ENCODE data around the gene ITGBL1.

The ITGBL1 gene

DNA sequence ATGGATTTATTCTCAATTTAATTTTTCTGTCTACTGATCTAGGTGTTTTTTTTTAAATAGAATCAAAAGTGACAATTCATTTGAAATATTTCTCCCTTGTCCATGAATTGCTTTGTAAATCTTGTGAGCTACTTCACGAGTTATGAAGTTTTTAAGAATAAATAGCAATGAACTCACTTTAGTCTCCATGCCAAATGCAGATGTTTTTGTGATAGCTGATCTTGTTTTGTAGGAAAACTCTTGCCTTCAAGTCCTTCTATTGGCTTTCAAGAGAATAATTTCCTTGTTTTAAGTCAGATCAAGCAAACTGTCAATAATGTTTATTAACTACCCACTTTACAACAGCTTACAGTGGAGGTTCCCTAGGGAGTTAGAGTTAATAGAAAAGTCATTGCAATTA lies 99.8 kb downstream of the ITGBL1 start:
- ChIA-PET CTCF (no interaction called here), POLR2A (no interaction called here)
- no peak for DNase-seq (ENCODE audit: extremely low spot score)
- TF ChIP-seq LEF1 (IDR thresholded peaks at IDR 0.05; ENCODE audit: borderline replicate concordance) (no peak), BHLHE40 (IDR thresholded peaks at IDR 0.05; ENCODE audit: borderline replicate concordance) (no peak), FOXK2 (IDR thresholded peaks at IDR 0.05) (no peak), ZNF384 (IDR thresholded peaks at IDR 0.05) (no peak), TARDBP (IDR thresholded peaks at IDR 0.05) (no peak), NFRKB (IDR thresholded peaks at IDR 0.05) (no peak), SUZ12 (IDR thresholded peaks at IDR 0.05) (no peak), SP1 (IDR thresholded peaks at IDR 0.05) (no peak), ELF4 (IDR thresholded peaks at IDR 0.05) (no peak), HDGF (IDR thresholded peaks at IDR 0.05; ENCODE audit: borderline replicate concordance) (no peak), CTBP1 (IDR thresholded peaks at IDR 0.05; ENCODE audit: borderline replicate concordance) (no peak)

DNA sequence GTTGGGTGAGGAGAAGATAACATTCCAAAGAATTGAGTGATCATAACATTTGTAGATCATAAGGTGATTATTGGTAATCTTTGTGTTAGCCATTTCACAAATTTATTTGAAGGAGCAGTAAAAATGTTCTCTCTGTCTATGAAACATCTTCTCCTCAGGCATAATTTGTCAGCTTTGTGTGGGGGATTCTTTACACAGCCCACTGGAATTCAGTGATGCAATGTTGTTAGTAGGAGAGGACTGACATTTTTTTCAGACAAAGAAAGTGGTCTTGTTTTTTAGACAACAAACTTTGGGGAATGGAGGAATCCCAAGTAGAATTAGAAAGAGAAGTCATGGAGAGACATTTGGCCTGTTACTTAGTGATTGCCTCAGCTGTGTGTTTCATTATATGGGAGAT lies 100.3 kb downstream of the ITGBL1 start:
- ChIA-PET CTCF (no interaction called here), POLR2A (no interaction called here)
- DNase-seq (ENCODE audit: extremely low spot score): no peak
- TF ChIP-seq LEF1 (IDR thresholded peaks at IDR 0.05; ENCODE audit: borderline replicate concordance) (no peak), ARNT (IDR thresholded peaks at IDR 0.05) (no peak), FOXA1 (IDR thresholded peaks at IDR 0.05) (no peak)

DNA sequence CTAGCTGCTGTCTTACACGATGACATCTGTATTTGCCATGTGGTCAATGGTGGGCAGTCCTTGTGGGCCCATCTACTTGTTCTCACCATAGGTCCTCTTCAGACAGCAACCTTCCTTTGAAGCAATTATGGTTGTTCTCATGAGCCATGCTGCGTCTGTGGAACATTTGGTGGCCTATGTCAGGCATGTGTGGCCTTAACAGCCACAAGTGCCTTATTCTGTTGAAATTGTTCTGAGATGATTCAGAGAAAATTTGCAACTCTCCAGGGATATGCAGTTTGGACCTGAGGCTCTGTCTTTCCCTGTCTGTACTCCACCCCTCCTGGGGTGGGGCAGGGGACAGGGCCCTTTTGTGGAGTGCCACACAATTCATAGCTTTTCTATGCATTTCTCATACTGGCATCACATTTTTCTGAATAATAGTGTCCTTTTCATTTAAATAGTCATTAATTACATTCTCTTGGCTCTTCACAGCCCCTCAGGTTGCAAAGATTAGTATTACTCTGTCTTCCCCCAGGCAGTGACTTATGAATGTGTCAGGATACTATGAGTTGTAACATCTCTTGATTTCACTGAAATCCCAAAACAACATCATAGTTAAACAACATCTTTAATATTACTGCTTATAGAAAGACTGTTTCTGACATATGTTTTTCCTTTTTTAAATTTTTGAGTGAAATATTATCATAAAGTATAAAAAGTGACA lies 102.1 kb downstream of the ITGBL1 start:
- POLR2A ChIA-PET: no interaction called here
- CTCF ChIA-PET: no interaction called here
- TF ChIP-seq L3MBTL2 (conservative IDR thresholded peaks at IDR 0.05): no peak
- no peak for TF ChIP-seq SUZ12 (IDR thresholded peaks at IDR 0.05)
- TF ChIP-seq ARNT (IDR thresholded peaks at IDR 0.05): no peak
- TF ChIP-seq NFRKB (IDR thresholded peaks at IDR 0.05): no peak
- no peak for TF ChIP-seq FOXM1 (IDR thresholded peaks at IDR 0.05; ENCODE audit: borderline replicate concordance)
- no peak for TF ChIP-seq LEF1 (IDR thresholded peaks at IDR 0.05; ENCODE audit: borderline replicate concordance)
- DNase-seq (ENCODE audit: extremely low spot score): no peak

DNA sequence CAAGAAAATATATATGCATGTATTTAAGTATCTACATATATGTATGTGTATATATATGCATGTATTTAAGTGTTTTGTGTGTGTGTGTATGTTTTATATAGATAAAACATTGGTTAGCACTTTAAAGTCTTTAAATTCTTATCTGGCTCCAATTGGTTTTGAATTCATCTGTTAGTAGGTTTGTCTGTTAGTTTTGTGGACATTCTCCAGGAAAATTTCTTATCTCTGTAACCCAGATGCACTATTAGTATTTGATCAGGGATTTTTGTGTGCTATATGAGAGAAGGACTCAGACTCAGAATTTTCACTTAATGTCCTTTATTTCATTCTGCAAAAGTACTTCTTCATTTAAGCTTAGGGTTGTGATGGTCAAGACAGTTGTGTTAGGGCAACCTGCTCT lies 103.1 kb downstream of the ITGBL1 start:
- no peak for DNase-seq (ENCODE audit: extremely low spot score)
- ChIA-PET POLR2A (no interaction called here), CTCF (no interaction called here)

DNA sequence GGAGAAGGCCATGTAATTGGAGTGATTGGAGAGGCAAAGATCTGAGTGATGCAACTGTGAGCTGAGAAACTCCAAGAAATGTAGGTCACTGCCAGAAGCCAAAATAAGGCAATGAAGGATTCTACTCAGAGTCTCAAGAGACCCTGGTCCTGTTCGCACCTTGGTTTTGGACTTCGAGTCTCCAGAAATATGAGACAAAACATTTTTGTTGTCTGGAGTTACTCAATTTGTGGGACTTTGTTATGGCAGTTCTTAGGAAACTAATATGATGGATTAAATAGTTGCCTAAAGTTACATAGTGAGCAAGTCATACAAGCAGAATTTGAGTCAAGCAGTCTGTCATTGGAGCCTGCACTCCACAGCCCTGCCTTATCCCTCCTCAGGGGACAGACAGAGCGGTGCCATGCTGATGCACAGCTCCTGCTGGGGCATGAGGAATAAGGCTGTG lies 104.2 kb downstream of the ITGBL1 start:
- TF ChIP-seq FOXM1 (IDR thresholded peaks at IDR 0.05; ENCODE audit: borderline replicate concordance): no peak
- no peak for TF ChIP-seq L3MBTL2 (conservative IDR thresholded peaks at IDR 0.05)
- no peak for TF ChIP-seq FOXK2 (IDR thresholded peaks at IDR 0.05)
- no peak for TF ChIP-seq ELF4 (IDR thresholded peaks at IDR 0.05)
- TF ChIP-seq ARNT (IDR thresholded peaks at IDR 0.05): no peak
- TF ChIP-seq TARDBP (IDR thresholded peaks at IDR 0.05): no peak
- TF ChIP-seq NFRKB (IDR thresholded peaks at IDR 0.05): no peak
- TF ChIP-seq, protein P1, sequence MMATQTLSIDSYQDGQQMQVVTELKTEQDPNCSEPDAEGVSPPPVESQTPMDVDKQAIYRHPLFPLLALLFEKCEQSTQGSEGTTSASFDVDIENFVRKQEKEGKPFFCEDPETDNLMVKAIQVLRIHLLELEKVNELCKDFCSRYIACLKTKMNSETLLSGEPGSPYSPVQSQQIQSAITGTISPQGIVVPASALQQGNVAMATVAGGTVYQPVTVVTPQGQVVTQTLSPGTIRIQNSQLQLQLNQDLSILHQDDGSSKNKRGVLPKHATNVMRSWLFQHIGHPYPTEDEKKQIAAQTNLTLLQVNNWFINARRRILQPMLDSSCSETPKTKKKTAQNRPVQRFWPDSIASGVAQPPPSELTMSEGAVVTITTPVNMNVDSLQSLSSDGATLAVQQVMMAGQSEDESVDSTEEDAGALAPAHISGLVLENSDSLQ (IDR thresholded peaks at IDR 0.05): no peak
- no peak for TF ChIP-seq BHLHE40 (IDR thresholded peaks at IDR 0.05; ENCODE audit: borderline replicate concordance)
- TF ChIP-seq HDGF (IDR thresholded peaks at IDR 0.05; ENCODE audit: borderline replicate concordance): no peak
- no peak for TF ChIP-seq SUZ12 (IDR thresholded peaks at IDR 0.05)
- TF ChIP-seq ZNF384 (IDR thresholded peaks at IDR 0.05): no peak
- no peak for TF ChIP-seq FOXA1 (IDR thresholded peaks at IDR 0.05)
- TF ChIP-seq SP1 (IDR thresholded peaks at IDR 0.05): no peak
- no peak for TF ChIP-seq CTBP1 (IDR thresholded peaks at IDR 0.05; ENCODE audit: borderline replicate concordance)
- ChIA-PET POLR2A (no interaction called here), CTCF (no interaction called here)
- no peak for DNase-seq (ENCODE audit: extremely low spot score)

More for the DNA sequence above, 103.1 kb downstream of the ITGBL1 start:
- no peak for TF ChIP-seq SP1 (IDR thresholded peaks at IDR 0.05)
- no peak for TF ChIP-seq HDGF (IDR thresholded peaks at IDR 0.05; ENCODE audit: borderline replicate concordance)
- TF ChIP-seq ARNT (IDR thresholded peaks at IDR 0.05): no peak
- no peak for TF ChIP-seq FOXM1 (IDR thresholded peaks at IDR 0.05; ENCODE audit: borderline replicate concordance)
- no peak for TF ChIP-seq FOXK2 (IDR thresholded peaks at IDR 0.05)
- no peak for TF ChIP-seq LEF1 (IDR thresholded peaks at IDR 0.05; ENCODE audit: borderline replicate concordance)
- TF ChIP-seq BHLHE40 (IDR thresholded peaks at IDR 0.05; ENCODE audit: borderline replicate concordance): no peak
- no peak for TF ChIP-seq L3MBTL2 (conservative IDR thresholded peaks at IDR 0.05)
- TF ChIP-seq TARDBP (IDR thresholded peaks at IDR 0.05): no peak
- TF ChIP-seq NFRKB (IDR thresholded peaks at IDR 0.05): no peak
- no peak for TF ChIP-seq SUZ12 (IDR thresholded peaks at IDR 0.05)
- TF ChIP-seq, protein P1 (IDR thresholded peaks at IDR 0.05): no peak
- TF ChIP-seq CTBP1 (IDR thresholded peaks at IDR 0.05; ENCODE audit: borderline replicate concordance): no peak
- no peak for TF ChIP-seq ZNF384 (IDR thresholded peaks at IDR 0.05)
- no peak for TF ChIP-seq FOXA1 (IDR thresholded peaks at IDR 0.05)
- TF ChIP-seq ELF4 (IDR thresholded peaks at IDR 0.05): no peak

DNA sequence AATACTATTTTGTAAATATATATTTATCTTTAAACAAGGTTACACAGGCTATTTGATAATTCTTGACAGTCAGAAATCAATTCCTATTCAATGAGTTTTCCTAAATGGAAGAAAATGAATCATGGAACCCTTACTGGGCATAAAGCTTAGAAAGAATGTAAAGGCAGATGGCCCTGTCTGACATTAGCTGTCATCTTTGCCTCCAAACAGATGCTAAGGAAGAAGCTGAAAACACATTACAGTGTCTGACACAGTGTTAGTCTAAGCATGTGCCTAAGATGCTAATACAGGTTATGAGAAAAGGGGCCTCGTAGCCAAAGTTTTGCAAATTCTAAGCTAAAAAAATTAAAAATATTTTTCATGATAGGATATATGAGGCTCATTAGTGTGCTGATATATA lies 112.8 kb downstream of the ITGBL1 start:
- POLR2A ChIA-PET: no interaction called here
- no peak for DNase-seq (ENCODE audit: extremely low spot score)

DNA sequence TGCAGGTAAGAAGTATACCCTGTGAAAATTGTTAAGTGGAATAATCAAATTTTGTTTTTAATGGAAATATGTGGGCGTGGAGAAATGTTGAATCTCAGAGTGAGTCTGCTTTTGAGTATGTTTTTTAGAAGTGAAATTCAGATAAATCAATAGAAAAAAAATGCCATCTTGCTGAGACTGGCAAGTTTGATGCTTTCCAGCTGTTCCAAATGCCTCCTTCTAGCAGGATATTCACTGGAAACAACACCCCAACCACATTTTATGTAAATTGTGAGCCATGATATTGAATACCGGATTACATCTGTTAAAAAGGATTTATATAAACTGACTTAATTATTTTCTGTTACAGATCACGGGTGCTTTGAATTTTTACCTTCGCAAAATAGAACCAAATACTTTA lies 115.4 kb downstream of the ITGBL1 start:
- no peak for DNase-seq (ENCODE audit: extremely low spot score)
- CTCF ChIA-PET: no interaction called here
- no peak for TF ChIP-seq L3MBTL2 (conservative IDR thresholded peaks at IDR 0.05)
- TF ChIP-seq ARNT (IDR thresholded peaks at IDR 0.05): no peak
- no peak for TF ChIP-seq HDGF (IDR thresholded peaks at IDR 0.05; ENCODE audit: borderline replicate concordance)
- TF ChIP-seq, protein P1 (IDR thresholded peaks at IDR 0.05): no peak
- no peak for TF ChIP-seq ZNF384 (IDR thresholded peaks at IDR 0.05)
- TF ChIP-seq LEF1 (IDR thresholded peaks at IDR 0.05; ENCODE audit: borderline replicate concordance): no peak
- no peak for TF ChIP-seq TARDBP (IDR thresholded peaks at IDR 0.05)
- no peak for TF ChIP-seq FOXM1 (IDR thresholded peaks at IDR 0.05; ENCODE audit: borderline replicate concordance)
- TF ChIP-seq BHLHE40 (IDR thresholded peaks at IDR 0.05; ENCODE audit: borderline replicate concordance): no peak
- TF ChIP-seq SP1 (IDR thresholded peaks at IDR 0.05): no peak
- TF ChIP-seq CTBP1 (IDR thresholded peaks at IDR 0.05; ENCODE audit: borderline replicate concordance): no peak
- no peak for TF ChIP-seq NFRKB (IDR thresholded peaks at IDR 0.05)
- no peak for TF ChIP-seq ELF4 (IDR thresholded peaks at IDR 0.05)
- no peak for TF ChIP-seq FOXA1 (IDR thresholded peaks at IDR 0.05)
- no peak for TF ChIP-seq SUZ12 (IDR thresholded peaks at IDR 0.05)
- TF ChIP-seq FOXK2 (IDR thresholded peaks at IDR 0.05): no peak
- POLR2A ChIA-PET: no interaction called here

More for the DNA sequence above, 112.8 kb downstream of the ITGBL1 start:
- TF ChIP-seq FOXM1 (IDR thresholded peaks at IDR 0.05; ENCODE audit: borderline replicate concordance): no peak
- no peak for TF ChIP-seq ZNF384 (IDR thresholded peaks at IDR 0.05)
- no peak for TF ChIP-seq SUZ12 (IDR thresholded peaks at IDR 0.05)
- no peak for TF ChIP-seq ARNT (IDR thresholded peaks at IDR 0.05)
- TF ChIP-seq BHLHE40 (IDR thresholded peaks at IDR 0.05; ENCODE audit: borderline replicate concordance): no peak
- TF ChIP-seq HDGF (IDR thresholded peaks at IDR 0.05; ENCODE audit: borderline replicate concordance): no peak
- CTCF ChIA-PET: no interaction called here
